ENCODE results near the gene ATP5ME.
"Not testable (repeated sequence)": the region's sequence is repeated elsewhere in the genome, so short reads cannot be mapped to it uniquely, and the experiment has no call there.

ATP5ME gene

GRCh38 chr4:674172-675035 lies at the start of gene ATP5ME, which contains the start of gene MYL5:
ATP5ME (minus strand) TSS chr4:674276; CDS start chr4:674247, 29 bp downstream.
MYL5 (plus strand) TSS chr4:674542; CDS start chr4:678027, 3,485 bp downstream.
- peak; percentile 95 to 96 for DNase-seq (ENCODE audit: low read depth in 2 of 2)

- DNase-seq (ENCODE audit: low read depth in 2 of 2) = no peak
Measured at GRCh38 chr4:722851-723360, 48.8 kb upstream of the ATP5ME start.

GRCh38 chr4:722169-722725 lies 48.2 kb upstream of the ATP5ME start:
- DNase-seq (ENCODE audit: low read depth in 2 of 2) = no peak

GRCh38 chr4:721261-722168 lies 47.4 kb upstream of the ATP5ME start:
- DNase-seq (ENCODE audit: low read depth in 2 of 2) = no peak

- no peak for DNase-seq (ENCODE audit: low read depth in 2 of 2)
Measured at GRCh38 chr4:720111-720860, 46.2 kb upstream of the ATP5ME start.

- no peak for DNase-seq (ENCODE audit: low read depth in 2 of 2)
Measured at GRCh38 chr4:718460-718859, 44.4 kb upstream of the ATP5ME start.

- no peak for DNase-seq (ENCODE audit: low read depth in 2 of 2)
Measured at GRCh38 chr4:717601-718320, 43.7 kb upstream of the ATP5ME start.

- no peak for DNase-seq (ENCODE audit: low read depth in 2 of 2)
Measured at GRCh38 chr4:714087-714486, 40.0 kb upstream of the ATP5ME start.

- DNase-seq (ENCODE audit: low read depth in 2 of 2) = no peak
Measured at GRCh38 chr4:712916-713632, 39.0 kb upstream of the ATP5ME start.

GRCh38 chr4:712093-712492 lies 38.0 kb upstream of the ATP5ME start:
- no peak for DNase-seq (ENCODE audit: low read depth in 2 of 2)

GRCh38 chr4:710916-711315 lies 36.8 kb upstream of the ATP5ME start:
- no peak for DNase-seq (ENCODE audit: low read depth in 2 of 2)

GRCh38 chr4:710116-710515 lies 36.0 kb upstream of the ATP5ME start:
- no peak for DNase-seq (ENCODE audit: low read depth in 2 of 2)

- DNase-seq (ENCODE audit: low read depth in 2 of 2) = no peak
Measured at GRCh38 chr4:709348-709747, 35.3 kb upstream of the ATP5ME start.

- no peak for DNase-seq (ENCODE audit: low read depth in 2 of 2)
Measured at GRCh38 chr4:708631-708933, 34.5 kb upstream of the ATP5ME start.

GRCh38 chr4:707929-708630 lies 34.0 kb upstream of the ATP5ME start:
- DNase-seq (ENCODE audit: low read depth in 2 of 2) = no peak

- DNase-seq (ENCODE audit: low read depth in 2 of 2) = no peak
Measured at GRCh38 chr4:706834-707598, 32.9 kb upstream of the ATP5ME start.

- DNase-seq (ENCODE audit: low read depth in 2 of 2) = not testable (repeated sequence)
Measured at GRCh38 chr4:706083-706633, 32.1 kb upstream of the ATP5ME start.
